HFFc6 (cell line): ENCODE measurements around the gene IKZF2. TPM values are rescaled to one million over a fixed set of nuclear protein-coding genes. Genes with fewer than 3 reads are reported as not detected.

ENCODE experiments used
- DNase-seq: peaks from one replicate; pipeline ENCODE4 v3.0.0-alpha.2; 2018
- H3K27ac Mint-ChIP-seq: 2 replicates; pipeline ENCODE4 v1.8.0; 2020; ENCODE audit warnings: mild to moderate bottlenecking, mixed read lengths
- H3K27me3 Mint-ChIP-seq: 2 replicates; pipeline ENCODE4 v1.8.0; 2021; ENCODE audit warnings: mild to moderate bottlenecking, moderate library complexity, mixed read lengths; ENCODE audit not compliant: insufficient read depth
- H3K36me3 Mint-ChIP-seq: 2 replicates; pipeline ENCODE4 v1.8.0; 2021; ENCODE audit warnings: low read depth, mixed read lengths
- H3K4me1 Mint-ChIP-seq: 2 replicates; pipeline ENCODE4 v1.8.0; 2020; ENCODE audit warnings: low read depth, mixed read lengths
- H3K4me3 Mint-ChIP-seq: 2 replicates; pipeline ENCODE4 v1.8.0; 2020; ENCODE audit warnings: mild to moderate bottlenecking, moderate library complexity, mixed read lengths
- H3K9me3 Mint-ChIP-seq: 2 replicates; pipeline ENCODE4 v1.8.0; 2020; ENCODE audit warnings: mild to moderate bottlenecking, mixed read lengths
- total RNA-seq, 6 experiments: library from RNA; stranded (reverse); fragmentation: NEBNext Ultra II Directional; extraction: Animal tissue kit (Norgen Biotek cat#: 25700); gene quantifications; 2 replicates in 1 of 6; 3 replicates in 5 of 6; pipeline ENCODE4 v1.2.3, GENCODE V29; 2021
- TF ChIP-seq, protein P1 (sequence below): fragments of 200-600 bp; sonication (generic); IDR thresholded peaks from 2 replicates; pipeline ENCODE4 v1.5.0; 2021; ENCODE audit warnings: antibody characterized with exemption, mild to moderate bottlenecking

Gene IKZF2
- total RNA-seq, 6 experiments from 2014 or later: 6.5 to 12.3 (median 10.2) TPM

DNA sequence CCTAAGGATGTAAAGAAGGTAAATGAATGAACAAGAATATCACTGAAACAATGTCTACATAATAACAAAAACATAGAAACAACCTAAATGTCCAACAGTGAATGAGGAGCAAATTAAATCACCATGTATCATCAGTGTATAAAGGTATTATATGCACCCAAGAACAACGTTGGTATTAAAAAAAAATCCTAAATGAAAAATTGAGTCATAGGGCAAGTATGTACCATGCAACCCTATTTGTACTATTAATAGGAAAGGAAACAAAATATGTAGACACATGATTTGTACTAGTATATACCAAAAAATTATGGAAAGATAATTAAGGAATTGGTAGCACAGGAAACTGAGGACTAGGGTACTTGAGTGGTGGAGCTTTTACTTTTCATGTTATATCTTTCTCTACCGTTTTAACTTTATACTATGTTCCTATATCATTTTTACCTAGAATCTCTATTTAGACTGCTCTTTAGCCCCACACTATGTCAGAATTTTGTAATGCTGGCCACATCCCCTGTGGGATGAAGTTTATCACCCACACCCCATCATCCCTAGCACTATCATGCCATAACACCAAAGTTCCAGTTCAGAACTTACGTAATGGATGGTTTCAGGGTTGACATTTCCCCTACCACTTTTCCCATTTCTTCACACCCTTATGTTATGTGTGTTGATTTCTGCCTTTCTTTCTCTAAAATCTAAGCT is 25.6 kb downstream of the IKZF2 start:
- Mint-ChIP-seq H3K9me3 (no peaks in the 10 kb centered on the region), H3K27me3 (no peaks in the 10 kb centered on the region), H3K4me3 (peak overlapping the region; percentile 38), H3K4me1 (peaks cover 32% of the 10 kb centered on the region), H3K36me3 (peaks cover 4% of the 10 kb centered on the region; the same call in 1 of the 2 replicates), H3K27ac (no peak overlapping the region)
- TF ChIP-seq, protein P1, sequence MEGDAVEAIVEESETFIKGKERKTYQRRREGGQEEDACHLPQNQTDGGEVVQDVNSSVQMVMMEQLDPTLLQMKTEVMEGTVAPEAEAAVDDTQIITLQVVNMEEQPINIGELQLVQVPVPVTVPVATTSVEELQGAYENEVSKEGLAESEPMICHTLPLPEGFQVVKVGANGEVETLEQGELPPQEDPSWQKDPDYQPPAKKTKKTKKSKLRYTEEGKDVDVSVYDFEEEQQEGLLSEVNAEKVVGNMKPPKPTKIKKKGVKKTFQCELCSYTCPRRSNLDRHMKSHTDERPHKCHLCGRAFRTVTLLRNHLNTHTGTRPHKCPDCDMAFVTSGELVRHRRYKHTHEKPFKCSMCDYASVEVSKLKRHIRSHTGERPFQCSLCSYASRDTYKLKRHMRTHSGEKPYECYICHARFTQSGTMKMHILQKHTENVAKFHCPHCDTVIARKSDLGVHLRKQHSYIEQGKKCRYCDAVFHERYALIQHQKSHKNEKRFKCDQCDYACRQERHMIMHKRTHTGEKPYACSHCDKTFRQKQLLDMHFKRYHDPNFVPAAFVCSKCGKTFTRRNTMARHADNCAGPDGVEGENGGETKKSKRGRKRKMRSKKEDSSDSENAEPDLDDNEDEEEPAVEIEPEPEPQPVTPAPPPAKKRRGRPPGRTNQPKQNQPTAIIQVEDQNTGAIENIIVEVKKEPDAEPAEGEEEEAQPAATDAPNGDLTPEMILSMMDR: peak; percentile 38
- DNase-seq: no peak

DNA sequence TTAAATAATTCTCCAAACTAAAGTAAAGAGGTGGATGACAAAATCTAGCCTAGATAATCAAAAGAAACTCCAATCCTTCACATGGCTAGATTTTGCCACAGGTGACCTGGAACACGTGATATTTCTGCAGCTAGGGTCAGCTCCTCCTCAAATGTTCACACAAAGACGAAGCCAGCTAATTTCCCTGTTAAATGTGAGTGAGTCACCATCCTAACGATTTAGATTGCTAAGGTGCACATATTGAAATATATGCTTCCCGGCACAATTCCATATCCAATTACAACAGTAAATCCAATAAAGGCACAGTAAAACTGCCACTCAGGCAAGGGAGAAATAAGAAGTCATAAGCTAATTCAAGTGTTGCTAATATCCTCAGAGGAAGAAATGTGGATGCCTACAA is 28.7 kb downstream of the IKZF2 start:
- Mint-ChIP-seq H3K27ac (no peak overlapping the region), H3K9me3 (no peaks in the 10 kb centered on the region), H3K36me3 (0 out of 2 replicates have a peak, but pooled peaks cover 4% of the 10 kb centered on the region), H3K27me3 (no peaks in the 10 kb centered on the region), H3K4me3 (peak overlapping the region; percentile 9; the same call in 1 of the 2 replicates), H3K4me1 (peaks cover 56% of the 10 kb centered on the region)
- TF ChIP-seq, protein P1: no peak
- DNase-seq: peak; percentile 3

DNA sequence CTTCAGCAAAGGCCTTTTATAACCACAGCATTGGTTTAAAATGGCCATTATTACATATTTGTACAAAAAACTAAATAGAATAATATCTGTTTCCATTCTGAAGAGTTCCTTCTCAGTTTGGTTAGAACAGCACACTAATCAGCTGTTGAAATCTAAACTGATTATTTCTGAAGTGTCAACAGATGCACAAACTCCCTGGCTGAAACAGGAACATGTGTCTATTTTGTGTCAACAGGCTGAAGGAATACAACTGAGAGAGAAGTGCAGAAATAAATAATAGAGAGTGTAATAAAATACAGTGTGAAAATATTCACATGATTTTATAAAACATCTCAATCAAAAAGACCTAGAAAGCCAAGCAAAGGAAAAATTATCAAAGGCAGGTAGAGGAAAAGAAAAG is 29.7 kb downstream of the IKZF2 start:
- Mint-ChIP-seq H3K4me3 (no peak overlapping the region), H3K27me3 (no peaks in the 10 kb centered on the region), H3K27ac (no peak overlapping the region), H3K36me3 (0 out of 2 replicates have a peak, but pooled peaks cover 4% of the 10 kb centered on the region), H3K4me1 (peaks cover 62% of the 10 kb centered on the region), H3K9me3 (no peaks in the 10 kb centered on the region)
- TF ChIP-seq, protein P1: no peak
- DNase-seq: no peak

DNA sequence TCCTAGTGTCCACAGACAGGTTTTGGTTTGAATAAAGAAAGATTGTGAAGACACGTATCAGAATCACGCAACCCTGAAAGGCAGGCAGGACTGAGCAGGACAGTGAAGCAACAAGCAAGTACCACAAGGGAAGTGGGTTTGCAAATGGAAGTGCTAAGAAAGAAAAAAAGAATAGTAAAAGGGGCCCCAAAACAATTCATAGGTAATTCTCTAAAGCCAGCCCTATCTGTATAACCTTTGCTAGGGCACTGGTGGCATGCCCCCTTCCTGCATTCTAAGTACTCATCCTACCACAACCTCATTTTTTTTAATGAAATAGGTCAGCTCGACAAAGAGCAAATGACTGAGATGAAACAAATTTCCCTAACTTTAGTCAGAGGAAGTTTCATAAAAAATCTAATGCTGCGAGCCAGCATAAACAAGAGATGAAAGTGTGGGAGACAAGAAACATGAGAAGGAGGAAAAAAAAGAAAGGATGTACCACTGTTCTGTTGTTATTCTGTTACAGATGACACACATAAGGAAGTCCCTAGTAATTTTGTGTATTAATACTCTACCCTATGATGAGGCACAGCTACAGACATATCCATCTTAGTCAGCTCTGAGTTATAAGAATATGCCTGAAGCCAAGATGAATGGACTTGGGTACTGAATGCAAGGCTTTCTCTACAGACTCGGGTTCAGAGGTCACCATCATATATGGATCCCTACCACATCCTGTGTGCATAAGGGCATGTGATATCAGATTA is 32.2 kb downstream of the IKZF2 start:
- Mint-ChIP-seq H3K4me3 (peak overlapping the region; percentile 59), H3K27me3 (no peaks in the 10 kb centered on the region), H3K36me3 (no peaks in the 10 kb centered on the region), H3K27ac (peak overlapping the region; percentile 84), H3K4me1 (peaks cover 50% of the 10 kb centered on the region), H3K9me3 (no peaks in the 10 kb centered on the region)
- TF ChIP-seq, protein P1: no peak
- peak; percentile 86 for DNase-seq

DNA sequence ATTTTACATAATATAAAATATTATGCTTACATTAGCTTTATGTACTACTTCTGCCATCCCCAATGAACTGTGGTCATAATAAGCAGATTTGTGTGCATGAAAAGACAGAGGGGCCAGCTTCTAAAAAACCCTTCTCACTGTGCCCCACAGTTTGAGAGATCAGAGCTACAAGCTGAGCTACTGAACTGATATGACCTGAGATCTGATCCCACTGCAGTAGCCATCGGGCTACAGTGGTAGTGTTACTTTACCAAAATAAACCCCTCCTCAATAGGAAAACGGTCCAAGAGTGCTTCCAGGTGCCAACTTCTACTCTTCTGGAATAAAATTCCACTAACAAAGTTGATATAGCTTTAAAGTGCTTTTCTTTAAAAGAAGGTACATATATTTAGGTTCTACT is 43.1 kb downstream of the IKZF2 start:
- Mint-ChIP-seq H3K27ac (no peak overlapping the region), H3K27me3 (no peaks in the 10 kb centered on the region), H3K4me1 (peaks cover 14% of the 10 kb centered on the region), H3K36me3 (no peaks in the 10 kb centered on the region), H3K9me3 (no peaks in the 10 kb centered on the region), H3K4me3 (no peak overlapping the region)
- no peak for DNase-seq
- TF ChIP-seq, protein P1: no peak
